SU-DHL-6 (cell line): ENCODE data around the gene GRIN2A.

Experiments
- H2AFZ ChIP-seq: fragments of 200-600 bp; sonication (generic); 2 replicates; pipeline ENCODE4 v1.6.1; 2014; ENCODE audit warnings: low read depth, mild to moderate bottlenecking, moderate library complexity, mixed read lengths, antibody characterized with exemption, low read length; ENCODE audit not compliant: severe bottlenecking
- H3F3A ChIP-seq: fragments of 200-600 bp; shearing (Covaris generic); 2 replicates; pipeline ENCODE4 v1.6.0; 2016; ENCODE audit warnings: antibody characterized with exemption, mild to moderate bottlenecking; ENCODE audit not compliant: insufficient read depth
- H3K27ac ChIP-seq: fragments of 200-600 bp; sonication (generic); 2 replicates; pipeline ENCODE4 v1.5.1; 2016; ENCODE audit warnings: low read depth, mild to moderate bottlenecking, low read length, moderate library complexity, mixed read lengths
- H3K27me3 ChIP-seq: fragments of 200-600 bp; sonication (generic), shearing (Covaris generic); 2 replicates; pipeline ENCODE4 v1.6.0; 2014; ENCODE audit warnings: mild to moderate bottlenecking, low read length
- H3K36me3 ChIP-seq: fragments of 200-600 bp; sonication (generic); 2 replicates; pipeline ENCODE4 v1.6.1; 2014; ENCODE audit warnings: mild to moderate bottlenecking, low read length, mixed read lengths
- H3K4me2 ChIP-seq: fragments of 300-600, 200-600 bp; shearing (Covaris generic), sonication (generic); 2 replicates; pipeline ENCODE4 v1.6.0; 2014; ENCODE audit warnings: low read length, low read depth, mild to moderate bottlenecking; ENCODE audit not compliant: poor library complexity, severe bottlenecking
- H3K4me3 ChIP-seq: fragments of 200-600 bp; sonication (generic); 2 replicates; pipeline ENCODE4 v1.5.1; 2014; ENCODE audit warnings: antibody characterized with exemption, low read length, mild to moderate bottlenecking, mixed read lengths; ENCODE audit not compliant: insufficient read depth, poor library complexity, severe bottlenecking
- H3K79me2 ChIP-seq: fragments of 200-600 bp; sonication (generic); 2 replicates; pipeline ENCODE4 v1.6.1; 2014; ENCODE audit warnings: mild to moderate bottlenecking, low read length, moderate library complexity; ENCODE audit not compliant: insufficient read depth
- H3K9ac ChIP-seq: fragments of 200-600 bp; sonication (generic); 2 replicates; pipeline ENCODE4 v1.7.0; 2014; ENCODE audit warnings: mild to moderate bottlenecking, low read length
- H3K9me2 ChIP-seq: fragments of 200-600 bp; sonication (generic); replicated peaks from 2 replicates; pipeline ENCODE4 v1.6.1; 2014; ENCODE audit warnings: low read length; ENCODE audit not compliant: insufficient read depth
- H3K9me3 ChIP-seq: fragments of 200-600 bp; sonication (generic); 2 replicates; pipeline ENCODE4 v1.6.1; 2014; ENCODE audit warnings: low read length, mixed read lengths; ENCODE audit not compliant: insufficient read depth
- H4K20me1 ChIP-seq: fragments of 200-600 bp; sonication (generic); 2 replicates; pipeline ENCODE4 v1.6.1; 2014; ENCODE audit warnings: low read depth, mild to moderate bottlenecking, antibody characterized with exemption, low read length, moderate library complexity, mixed read lengths
- CTCF ChIP-seq: fragments of 200-600 bp; sonication (generic); IDR thresholded peaks from one replicate; pipeline ENCODE4 v1.5.1; 2017; ENCODE audit warnings: antibody characterized with exemption, mild to moderate bottlenecking, low read length, moderate library complexity; ENCODE audit not compliant: insufficient read depth, poor library complexity, severe bottlenecking
- EZH2phosphoT487 ChIP-seq: fragments of 200-600 bp; sonication (generic), shearing (Covaris generic); conservative IDR thresholded peaks from 2 replicates; pipeline ENCODE4 v1.6.1; 2018; ENCODE audit warnings: mild to moderate bottlenecking, antibody characterized with exemption, low read length, moderate library complexity, mixed read lengths

Gene GRIN2A

GRCh38 chr16:9755081-9755480 lies 427.1 kb downstream of the GRIN2A start:
- H3K9me3 ChIP-seq = no peaks in the 10 kb centered on the region
- no peaks in the 10 kb centered on the region for H3K9me2 ChIP-seq
- H3K36me3 ChIP-seq = no peaks in the 10 kb centered on the region
- H3F3A ChIP-seq = no peaks in the 10 kb centered on the region
- H2AFZ ChIP-seq = no peak overlapping the region
- no peaks in the 10 kb centered on the region for H3K27me3 ChIP-seq
- H3K79me2 ChIP-seq = no peaks in the 10 kb centered on the region
- no peaks in the 10 kb centered on the region for H4K20me1 ChIP-seq
- H3K27ac ChIP-seq = no peak overlapping the region
- H3K4me2 ChIP-seq = no peak overlapping the region
- H3K4me3 ChIP-seq = no peak overlapping the region
- TF ChIP-seq CTCF = no peak
- no peak for TF ChIP-seq EZH2phosphoT487
- H3K9ac ChIP-seq = no peak overlapping the region

GRCh38 chr16:9741776-9742175 lies 440.5 kb downstream of the GRIN2A start:
- Histone ChIP-seq H3F3A (no peaks in the 10 kb centered on the region), H3K4me3 (no peak overlapping the region), H3K36me3 (no peaks in the 10 kb centered on the region), H3K4me2 (no peak overlapping the region), H3K27ac (no peak overlapping the region), H3K9me2 (no peaks in the 10 kb centered on the region), H3K27me3 (no peaks in the 10 kb centered on the region), H3K9ac (no peak overlapping the region), H2AFZ (no peak overlapping the region), H3K9me3 (no peaks in the 10 kb centered on the region), H3K79me2 (no peaks in the 10 kb centered on the region), H4K20me1 (no peaks in the 10 kb centered on the region)
- TF ChIP-seq CTCF (no peak), EZH2phosphoT487 (no peak)

- Histone ChIP-seq H3K4me2 (no peak overlapping the region), H3K9me3 (no peaks in the 10 kb centered on the region), H3K4me3 (no peak overlapping the region), H3K27ac (no peak overlapping the region), H3F3A (no peaks in the 10 kb centered on the region), H3K27me3 (no peaks in the 10 kb centered on the region), H3K79me2 (no peaks in the 10 kb centered on the region), H3K36me3 (no peaks in the 10 kb centered on the region), H3K9me2 (no peaks in the 10 kb centered on the region), H3K9ac (no peak overlapping the region), H4K20me1 (no peaks in the 10 kb centered on the region), H2AFZ (no peak overlapping the region)
- TF ChIP-seq CTCF = no peak
- no peak for TF ChIP-seq EZH2phosphoT487
Measured at GRCh38 chr16:9739301-9739700, 442.9 kb downstream of the GRIN2A start.
